Adrenal gland (tissue), 5 donors: ENCODE results near the gene SMIM1.
A peak's percentile ranks its signal among the peaks of the same experiment; 100 is the strongest.

ENCODE experiments used
- POLR2A ChIP-seq, 2 donors: fragments of 450-650 bp; IDR thresholded peaks; one replicate each; pipeline ENCODE4 v1.6.1; 2017; ENCODE audit warnings: antibody characterized with exemption in 2 of 2, mild to moderate bottlenecking in 2 of 2, moderate library complexity in 1 of 2
- TF ChIP-seq, protein P1 (sequence below), 6 experiments: fragments of 450-650 bp in 4 of 6; fragments of 200-600 bp in 2 of 6; sonication (generic) in 1 of 6; IDR thresholded peaks; 1 replicate in 5 of 6; 2 replicates in 1 of 6; pipeline versions ENCODE4 v1.5.1 to v1.8.0; 2016 to 2021; ENCODE audit warnings: antibody characterized with exemption in 6 of 6, mild to moderate bottlenecking in 2 of 6, moderate library complexity in 1 of 6
- donor health status: DM: no; HTN: no; CAD: no.

DNA sequence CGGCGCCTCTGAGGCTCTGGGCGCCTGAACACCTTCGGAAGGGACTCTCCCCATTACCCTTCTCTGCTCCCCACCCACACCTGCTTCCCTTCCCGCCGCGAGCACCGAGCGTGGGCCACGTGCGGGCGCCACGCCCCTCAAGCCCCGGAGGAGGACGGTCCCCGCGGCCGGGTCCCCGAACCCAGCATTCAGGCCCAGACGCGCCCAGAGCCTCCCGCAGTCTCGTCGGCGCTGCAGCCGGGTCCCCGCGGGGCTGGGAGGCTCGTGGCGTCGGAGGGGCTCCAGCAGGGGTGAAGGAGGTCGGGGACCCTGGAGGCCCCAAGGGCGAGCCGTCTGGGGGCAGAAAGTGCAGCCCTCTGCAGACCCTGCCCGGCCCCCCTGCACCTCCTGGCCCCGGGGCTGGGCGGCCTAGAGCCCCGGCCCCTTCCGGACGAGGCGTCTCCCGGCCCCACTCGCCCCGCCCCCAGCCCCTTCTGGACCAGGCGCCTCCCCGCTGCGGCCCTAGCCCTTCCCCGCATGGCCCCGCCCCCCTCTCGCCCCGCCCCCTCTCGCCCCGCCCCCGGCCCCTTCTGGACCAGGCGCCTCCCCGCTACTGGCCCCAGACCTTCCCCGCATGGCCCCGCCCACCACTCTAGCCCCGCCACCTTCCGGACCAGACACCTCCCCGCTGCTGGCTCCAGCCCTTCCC, 378 bp upstream of the SMIM1 start:
- TF ChIP-seq POLR2A (IDR thresholded peaks at IDR 0.05) = peak; percentile 25 to 30
- TF ChIP-seq, protein P1, sequence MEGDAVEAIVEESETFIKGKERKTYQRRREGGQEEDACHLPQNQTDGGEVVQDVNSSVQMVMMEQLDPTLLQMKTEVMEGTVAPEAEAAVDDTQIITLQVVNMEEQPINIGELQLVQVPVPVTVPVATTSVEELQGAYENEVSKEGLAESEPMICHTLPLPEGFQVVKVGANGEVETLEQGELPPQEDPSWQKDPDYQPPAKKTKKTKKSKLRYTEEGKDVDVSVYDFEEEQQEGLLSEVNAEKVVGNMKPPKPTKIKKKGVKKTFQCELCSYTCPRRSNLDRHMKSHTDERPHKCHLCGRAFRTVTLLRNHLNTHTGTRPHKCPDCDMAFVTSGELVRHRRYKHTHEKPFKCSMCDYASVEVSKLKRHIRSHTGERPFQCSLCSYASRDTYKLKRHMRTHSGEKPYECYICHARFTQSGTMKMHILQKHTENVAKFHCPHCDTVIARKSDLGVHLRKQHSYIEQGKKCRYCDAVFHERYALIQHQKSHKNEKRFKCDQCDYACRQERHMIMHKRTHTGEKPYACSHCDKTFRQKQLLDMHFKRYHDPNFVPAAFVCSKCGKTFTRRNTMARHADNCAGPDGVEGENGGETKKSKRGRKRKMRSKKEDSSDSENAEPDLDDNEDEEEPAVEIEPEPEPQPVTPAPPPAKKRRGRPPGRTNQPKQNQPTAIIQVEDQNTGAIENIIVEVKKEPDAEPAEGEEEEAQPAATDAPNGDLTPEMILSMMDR (IDR thresholded peaks at IDR 0.05) = no peak
